GM19455 (cell line): ENCODE results near the gene INAFM2.

Source experiments
- ATAC-seq: cut with Tn5 transposase; IDR thresholded peaks from one replicate; pipeline ENCODE4 v1.9.1; 2021; ENCODE audit not compliant: unreplicated experiment

Gene INAFM2

GRCh38 chr15:40323239-40323952 lies at the start of gene INAFM2:
INAFM2 (plus strand) TSS chr15:40323692; CDS start chr15:40324056, 364 bp downstream.
- peak; percentile 83 for ATAC-seq

- no peak for ATAC-seq
Measured at GRCh38 chr15:40274350-40275274, 48.9 kb upstream of the INAFM2 start.

- ATAC-seq: no peak
Measured at GRCh38 chr15:40275523-40275922, 48.0 kb upstream of the INAFM2 start.

- no peak for ATAC-seq
Measured at GRCh38 chr15:40275954-40276353, 47.5 kb upstream of the INAFM2 start.

GRCh38 chr15:40276927-40277326 lies 46.6 kb upstream of the INAFM2 start:
- ATAC-seq: no peak

- no peak for ATAC-seq
Measured at GRCh38 chr15:40277471-40277870, 46.0 kb upstream of the INAFM2 start.

- ATAC-seq: no peak
Measured at GRCh38 chr15:40278026-40278425, 45.5 kb upstream of the INAFM2 start.

GRCh38 chr15:40279437-40280141 lies 43.9 kb upstream of the INAFM2 start:
- ATAC-seq: no peak

- no peak for ATAC-seq
Measured at GRCh38 chr15:40280260-40281056, 43.0 kb upstream of the INAFM2 start.

GRCh38 chr15:40281057-40281800 lies 42.3 kb upstream of the INAFM2 start:
- ATAC-seq: no peak

- no peak for ATAC-seq
Measured at GRCh38 chr15:40281801-40282146, 41.7 kb upstream of the INAFM2 start.

GRCh38 chr15:40282147-40282868 lies 41.2 kb upstream of the INAFM2 start:
- ATAC-seq: no peak

GRCh38 chr15:40282869-40283614 lies 40.5 kb upstream of the INAFM2 start, which contains the start of gene ANKRD63:
ANKRD63 (minus strand) TSS chr15:40283064; CDS start chr15:40282586, 478 bp downstream.
- no peak for ATAC-seq

- ATAC-seq: no peak
Measured at GRCh38 chr15:40283615-40284300, 39.7 kb upstream of the INAFM2 start.

GRCh38 chr15:40285151-40285550 lies 38.3 kb upstream of the INAFM2 start:
- no peak for ATAC-seq

GRCh38 chr15:40285554-40286011 lies 37.9 kb upstream of the INAFM2 start:
- ATAC-seq: no peak

- no peak for ATAC-seq
Measured at GRCh38 chr15:40286061-40286532, 37.4 kb upstream of the INAFM2 start.

GRCh38 chr15:40286794-40287193 lies 36.7 kb upstream of the INAFM2 start:
- ATAC-seq: no peak
